C1 segment of cervical spinal cord (tissue), 14 donors: ENCODE measurements around the gene FLT1.

Experiments
- DNase-seq, 14 donors: peaks; one replicate each; lab custom pipeline; 2025; lab: John Stamatoyannopoulos, UW

Gene FLT1

DNA sequence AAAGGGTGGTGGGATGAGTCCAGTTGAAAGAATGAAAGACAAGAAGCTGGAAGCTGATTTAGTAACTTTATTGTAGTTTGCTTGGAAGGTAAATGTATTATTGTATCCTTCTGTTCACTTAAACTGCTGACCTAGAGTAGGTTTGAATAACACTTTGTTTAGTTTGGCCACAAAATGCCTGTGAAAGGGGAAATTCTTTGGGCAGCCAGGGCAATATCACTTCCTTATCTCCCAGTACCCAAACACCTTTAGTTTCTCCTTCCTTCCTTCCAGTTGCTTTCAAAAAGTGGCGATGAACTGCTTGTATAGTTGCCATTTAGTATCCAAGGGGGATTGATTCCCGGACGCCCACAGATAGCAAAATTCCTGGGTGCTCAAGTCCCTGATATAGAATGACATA is 236.5 kb downstream of the FLT1 start:
- no peak for DNase-seq

GRCh38 chr13:28257305-28257704 is 237.6 kb downstream of the FLT1 start:
- no peak for DNase-seq

DNA sequence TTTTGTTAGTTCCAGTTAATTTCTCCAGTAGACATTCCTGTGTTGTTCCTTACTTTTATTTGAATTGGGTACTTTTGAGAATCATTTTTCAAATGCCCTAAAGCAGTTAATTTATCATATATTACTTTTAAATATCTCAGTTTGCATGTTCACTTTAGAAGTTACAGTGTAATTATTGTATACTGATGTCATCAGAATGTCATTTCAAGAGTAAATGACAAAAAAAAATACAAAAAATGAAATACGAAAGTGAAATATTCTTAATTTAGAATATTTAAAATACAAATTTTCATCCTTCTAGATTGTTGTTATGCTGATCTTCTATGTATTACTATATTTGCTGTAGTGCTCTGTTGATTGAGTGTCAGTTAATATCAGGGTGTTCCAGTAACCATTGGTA is 242.4 kb downstream of the FLT1 start:
- DNase-seq = no peak

- no peak for DNase-seq
Observed at GRCh38 chr13:28251466-28251865, 243.5 kb downstream of the FLT1 start.

GRCh38 chr13:28250542-28250941 is 244.4 kb downstream of the FLT1 start:
- no peak for DNase-seq
